CD4-positive, alpha-beta T cell treated with Interferon gamma for 1 hour (primary cell): Measurements from ENCODE around the gene EPN2.

ENCODE experiments used
- DNase-seq: peaks from one replicate; pipeline ENCODE4 v3.0.0-alpha.2; 2020

The EPN2 gene

DNA sequence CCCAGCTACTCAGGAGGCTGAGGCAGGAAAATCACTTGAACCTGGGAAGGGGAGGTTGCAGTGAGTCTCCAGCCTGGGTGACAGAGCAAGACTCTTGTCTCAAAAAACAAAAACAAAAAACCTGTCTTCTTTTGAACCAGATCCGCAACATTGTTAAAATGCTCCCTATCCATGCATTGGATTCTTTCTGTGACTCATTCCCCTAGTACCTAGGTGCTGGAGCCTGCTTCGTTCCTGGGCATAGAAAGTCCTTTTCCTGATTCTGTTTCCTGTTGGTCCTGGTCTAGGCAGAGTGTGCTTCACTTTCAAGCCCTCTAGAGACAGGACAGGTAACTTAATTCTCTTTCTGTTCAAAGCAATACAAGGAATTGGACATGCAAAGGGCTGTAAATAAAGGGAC is 5.2 kb downstream of the EPN2 start:
- DNase-seq: no peak

DNA sequence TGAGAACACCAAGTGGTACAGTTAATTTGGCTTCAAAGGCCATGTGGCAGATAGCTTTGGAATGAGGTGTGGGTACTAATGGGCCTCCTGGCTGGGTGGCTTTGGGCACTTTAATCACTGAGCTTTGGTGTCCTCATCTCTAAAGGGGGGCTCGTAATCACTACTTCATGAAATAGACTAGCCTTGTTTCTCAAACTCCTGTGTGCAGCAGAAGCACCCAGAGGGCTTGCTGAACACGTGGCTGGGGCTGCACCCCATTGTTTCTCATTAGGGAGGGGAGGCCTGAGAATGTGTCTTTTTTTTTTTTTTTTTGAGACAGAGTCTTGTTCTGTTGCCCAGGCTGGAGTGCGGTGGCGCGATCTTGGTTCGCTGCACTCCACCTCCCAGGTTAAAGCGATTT is 5.8 kb downstream of the EPN2 start:
- DNase-seq: no peak

DNA sequence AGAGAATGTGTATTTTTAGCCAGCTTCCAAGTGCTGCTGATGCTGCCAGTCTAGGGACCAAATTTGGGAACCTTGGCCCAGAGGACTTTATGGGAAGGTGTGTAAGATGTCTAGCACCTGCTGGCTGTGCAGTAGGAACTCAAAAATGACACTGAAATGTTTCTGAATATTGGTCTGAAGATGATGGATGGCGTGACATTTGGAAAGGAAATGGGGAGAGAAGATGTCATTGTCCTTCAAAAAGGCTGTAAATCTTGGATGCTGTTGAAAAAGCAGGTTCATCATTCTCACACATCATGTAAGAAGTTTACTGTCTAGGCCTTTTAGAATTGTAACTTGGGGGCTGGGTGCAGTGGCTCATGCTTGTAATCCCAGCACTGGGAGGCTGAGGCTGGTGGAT is 6.7 kb downstream of the EPN2 start:
- no peak for DNase-seq

DNA sequence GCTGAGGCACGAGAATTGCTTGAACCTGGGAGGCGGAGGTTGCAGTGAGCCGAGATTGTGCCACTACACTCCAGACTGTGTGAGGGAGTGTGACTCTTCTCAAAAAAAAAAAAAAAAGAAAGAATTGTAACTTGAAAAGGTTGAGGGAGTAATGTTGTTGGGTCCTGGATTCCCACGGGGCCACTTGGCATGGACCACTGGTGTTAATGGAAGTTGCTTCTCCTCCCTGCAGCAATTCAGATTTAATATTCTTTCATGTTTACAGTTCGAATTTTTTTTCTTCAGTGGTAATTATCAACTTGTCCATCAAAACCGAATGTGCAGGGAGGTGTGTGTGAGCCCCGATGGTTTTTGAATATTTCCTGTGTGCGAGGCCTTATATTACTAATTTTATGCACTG is 7.2 kb downstream of the EPN2 start:
- no peak for DNase-seq

DNA sequence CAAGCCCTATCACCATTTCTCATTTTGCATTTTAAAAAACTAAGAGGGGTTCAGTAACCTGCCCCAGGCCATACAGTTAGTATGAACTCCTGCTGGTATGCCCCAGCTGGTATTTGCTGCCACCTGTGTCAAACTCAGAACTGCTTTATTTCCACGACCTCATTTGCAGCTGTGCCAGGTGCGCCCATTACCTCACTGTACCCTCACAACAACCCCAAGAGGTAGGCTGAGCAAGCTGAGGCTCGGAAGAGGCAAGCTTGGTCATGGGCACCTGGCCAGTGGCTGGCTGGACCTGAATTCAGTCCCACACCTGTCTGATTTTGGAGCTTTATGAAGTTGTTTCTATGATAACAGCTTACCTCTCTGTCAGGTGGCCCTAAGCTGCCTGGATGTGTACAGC is 7.6 kb downstream of the EPN2 start:
- DNase-seq: no peak

DNA sequence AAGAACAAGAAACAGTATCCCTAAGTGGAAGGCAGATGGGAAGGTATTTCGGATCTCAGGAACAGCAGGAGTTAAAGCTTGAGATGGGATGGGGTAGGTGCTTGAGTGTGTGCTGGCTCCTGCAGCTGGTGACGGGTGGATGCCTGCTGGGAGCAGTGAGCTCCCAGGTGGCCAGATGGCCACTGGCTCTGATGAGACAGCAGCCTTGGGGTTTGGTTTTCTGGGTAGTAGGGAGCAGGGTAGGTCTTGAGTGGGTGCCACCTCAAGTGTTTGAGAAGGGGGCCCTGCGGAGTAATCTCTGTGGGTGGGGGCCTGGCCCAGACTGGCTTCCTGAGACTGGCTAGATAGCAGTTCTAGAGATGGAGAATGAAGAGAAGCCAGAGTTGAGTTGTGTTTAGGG is 10.3 kb downstream of the EPN2 start:
- DNase-seq: no peak

DNA sequence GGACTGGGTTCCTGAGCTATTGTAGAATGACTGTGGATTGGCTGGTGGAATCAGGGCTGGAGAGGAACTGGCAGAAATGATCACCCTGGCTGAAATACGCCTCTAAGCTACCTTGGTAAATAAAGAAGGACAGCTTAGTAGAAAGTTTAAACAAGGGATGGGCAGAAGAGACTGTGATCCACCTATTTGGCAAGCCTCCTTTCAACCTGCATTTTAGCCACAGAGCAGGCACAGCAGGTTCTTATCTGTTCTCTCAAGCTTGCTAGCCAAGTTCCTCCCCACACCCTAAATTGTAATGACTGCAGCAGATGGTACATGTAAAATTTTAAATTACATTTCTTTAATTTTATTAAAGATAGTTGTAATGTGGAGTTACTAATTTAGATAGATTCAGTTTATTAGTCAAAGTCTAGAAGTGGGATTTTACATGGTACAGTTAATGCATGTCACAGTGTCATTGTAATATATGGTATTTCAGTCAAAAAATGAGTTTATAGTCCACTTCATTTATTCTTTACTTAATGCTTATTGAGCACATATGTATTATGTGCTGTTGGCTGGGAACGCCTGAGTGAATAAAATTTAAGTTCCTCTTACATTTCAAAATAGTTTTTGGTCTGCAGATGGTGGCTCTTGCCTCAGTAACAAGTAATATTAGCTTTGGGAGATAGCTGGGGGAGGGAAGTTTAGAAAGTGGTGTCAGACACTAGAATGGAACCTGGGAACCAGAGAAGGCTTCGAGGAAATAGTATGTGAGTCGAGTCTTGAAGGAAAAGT is 11.2 kb downstream of the EPN2 start:
- no peak for DNase-seq

DNA sequence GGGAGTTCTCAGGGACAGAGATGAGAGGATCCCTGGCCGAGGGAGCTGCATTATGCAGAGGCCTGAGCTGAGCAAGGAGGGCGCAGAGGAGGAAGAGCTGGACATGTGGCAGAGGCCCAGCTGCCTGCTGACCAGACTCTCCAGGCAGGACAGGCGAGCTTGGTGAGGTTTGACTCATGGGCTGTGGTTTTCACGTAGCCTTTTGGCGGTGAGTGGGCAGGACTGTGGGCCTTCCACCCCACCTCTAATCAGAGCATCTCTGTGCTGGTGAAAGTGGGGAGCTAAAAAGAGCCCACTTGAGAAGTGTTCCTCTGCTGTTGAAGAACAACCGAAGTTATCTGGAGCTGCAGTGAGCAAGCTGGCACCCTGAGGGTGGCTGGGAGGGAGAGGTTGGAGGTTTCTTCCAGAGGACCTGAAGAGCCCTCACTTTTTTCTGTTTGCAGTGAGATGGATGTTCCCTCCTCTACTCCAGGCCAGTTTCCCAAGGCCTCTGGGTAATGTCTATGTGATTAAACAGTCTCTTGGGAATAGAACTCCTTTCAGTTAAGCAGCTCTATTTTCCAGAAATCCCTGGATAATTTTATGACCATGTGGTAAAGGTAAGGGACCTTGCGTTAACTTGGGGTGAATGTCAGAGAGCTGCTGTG is 11.9 kb downstream of the EPN2 start:
- no peak for DNase-seq

DNA sequence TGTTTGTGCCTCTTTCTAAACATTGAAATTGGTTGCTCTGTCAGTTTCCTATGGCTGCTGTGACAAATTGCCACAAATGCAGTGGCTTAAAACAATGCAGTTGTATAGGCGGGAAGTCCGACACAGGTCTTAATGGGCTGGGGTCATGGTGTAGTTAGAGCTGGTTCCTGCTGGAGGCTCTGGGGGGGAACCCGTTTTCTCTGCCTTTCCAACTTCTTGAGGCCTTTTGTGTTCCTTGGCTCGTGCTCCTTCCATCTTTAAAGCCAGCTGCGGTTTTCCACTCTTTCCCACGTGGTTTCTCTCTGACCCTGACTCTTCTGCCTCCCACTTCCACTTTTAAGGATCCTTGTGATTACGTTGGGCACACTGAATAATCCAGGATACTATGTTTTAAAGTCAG is 12.5 kb downstream of the EPN2 start:
- DNase-seq: no peak

DNA sequence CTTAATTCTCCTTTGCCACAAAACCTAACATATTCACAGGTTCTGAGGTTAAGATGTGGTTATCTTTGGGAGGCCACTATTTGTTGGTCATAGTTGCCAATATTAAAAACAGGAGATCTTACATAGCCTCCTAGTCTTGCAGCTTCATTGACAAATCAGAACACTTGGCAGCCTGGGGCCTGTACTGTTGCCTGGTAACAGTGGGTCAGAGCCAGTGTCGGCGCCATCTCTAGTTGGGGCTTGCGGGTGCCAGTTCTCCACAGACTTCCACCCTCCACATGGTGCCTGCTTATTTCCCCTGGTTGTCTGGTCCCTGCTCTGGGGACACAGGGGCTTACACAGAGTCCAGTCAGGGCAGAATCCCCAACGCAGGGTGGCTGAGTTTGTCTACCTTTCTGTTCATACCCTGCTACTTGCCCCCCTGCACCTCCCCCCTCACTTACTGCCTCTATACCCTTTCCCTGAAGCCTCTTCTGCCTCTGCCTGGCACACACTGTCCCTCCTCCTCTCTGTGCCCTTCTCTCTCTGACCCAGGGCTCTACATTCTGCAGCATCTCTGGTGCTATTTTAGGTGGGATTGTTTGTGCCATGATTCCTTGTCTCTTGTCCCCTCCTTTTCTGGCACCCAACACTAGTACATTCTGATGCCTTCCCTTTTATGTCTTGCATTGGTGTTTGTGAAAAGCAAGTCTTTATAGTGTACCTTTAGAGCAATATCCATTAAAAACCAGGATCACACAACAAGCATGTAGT is 13.4 kb downstream of the EPN2 start:
- DNase-seq: no peak

DNA sequence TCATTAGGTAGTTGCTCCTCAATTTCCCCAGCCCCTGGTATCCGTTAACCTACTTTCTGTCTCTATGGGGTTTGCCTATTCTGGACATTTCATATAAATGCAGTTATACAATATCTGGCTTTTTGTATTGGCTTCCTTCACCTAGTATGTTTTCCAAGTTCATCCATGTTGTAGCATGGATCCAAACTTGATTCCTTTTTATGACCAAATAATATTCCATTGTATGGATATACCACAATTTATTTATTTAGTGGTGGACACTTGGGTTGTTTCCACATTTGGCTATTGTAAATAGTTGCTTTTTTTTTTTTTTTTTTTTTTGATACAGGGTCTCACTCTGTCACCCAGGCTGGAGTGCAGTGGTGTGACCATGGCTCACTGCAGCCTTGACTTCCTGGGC is 15.9 kb downstream of the EPN2 start:
- DNase-seq: no peak

DNA sequence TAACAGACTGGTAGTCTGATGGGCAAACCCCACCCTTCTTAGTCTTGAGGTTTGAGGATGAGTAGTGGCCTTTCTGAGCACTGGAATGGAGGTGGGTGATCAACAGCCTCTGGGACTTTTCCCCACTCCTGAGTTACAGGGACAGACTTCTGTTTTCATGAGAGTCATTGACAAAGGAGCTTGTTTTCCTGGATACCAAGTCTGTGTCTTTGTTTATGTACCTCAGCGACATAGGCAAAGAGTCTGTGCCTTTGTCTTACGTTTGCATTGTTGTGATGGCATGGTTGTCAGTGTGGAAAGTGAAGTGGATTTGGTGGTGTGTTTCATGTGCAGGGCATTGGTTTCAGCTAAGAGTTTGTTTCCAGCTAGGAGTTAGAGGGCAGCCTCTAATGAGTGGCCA is 17.5 kb downstream of the EPN2 start:
- no peak for DNase-seq

DNA sequence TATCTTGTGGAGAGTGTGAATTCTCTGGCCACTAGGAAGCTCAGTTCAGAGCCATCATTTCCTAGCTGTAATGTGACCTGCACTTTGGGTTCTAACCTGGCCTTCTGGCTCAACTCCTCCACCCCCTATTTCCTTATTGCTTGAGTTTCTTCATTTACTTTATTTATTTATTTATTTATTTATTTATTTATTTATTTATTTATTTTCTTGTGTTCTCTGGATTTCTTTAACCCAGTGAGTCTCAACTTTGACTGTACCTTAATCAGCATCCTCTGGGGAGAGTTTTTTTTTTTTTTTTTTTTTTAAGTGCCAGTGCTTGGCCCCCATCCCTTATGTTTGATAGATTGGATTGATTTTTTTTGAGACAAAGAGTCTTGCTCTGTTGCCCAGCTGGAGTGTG is 18.1 kb downstream of the EPN2 start:
- no peak for DNase-seq

DNA sequence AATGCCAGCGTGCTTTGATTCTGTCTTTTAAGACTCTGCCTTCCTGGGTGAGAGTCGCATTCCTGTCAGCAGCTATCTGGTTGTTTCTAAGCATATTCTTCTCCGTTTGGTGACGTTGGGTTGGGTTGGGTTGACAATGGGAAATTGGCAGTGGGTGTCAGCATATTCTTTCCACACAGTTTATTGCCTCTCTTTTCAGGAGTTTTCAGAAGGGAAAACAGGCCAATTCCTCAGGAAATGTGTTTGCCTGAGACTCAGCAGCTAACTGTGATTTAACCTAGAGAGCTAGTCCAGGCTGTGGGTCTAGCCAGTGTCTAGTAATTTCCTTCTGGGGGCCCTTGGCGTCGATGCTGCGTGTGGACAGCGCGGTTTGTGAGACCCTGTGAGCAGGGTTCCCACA is 21.2 kb downstream of the EPN2 start:
- no peak for DNase-seq

DNA sequence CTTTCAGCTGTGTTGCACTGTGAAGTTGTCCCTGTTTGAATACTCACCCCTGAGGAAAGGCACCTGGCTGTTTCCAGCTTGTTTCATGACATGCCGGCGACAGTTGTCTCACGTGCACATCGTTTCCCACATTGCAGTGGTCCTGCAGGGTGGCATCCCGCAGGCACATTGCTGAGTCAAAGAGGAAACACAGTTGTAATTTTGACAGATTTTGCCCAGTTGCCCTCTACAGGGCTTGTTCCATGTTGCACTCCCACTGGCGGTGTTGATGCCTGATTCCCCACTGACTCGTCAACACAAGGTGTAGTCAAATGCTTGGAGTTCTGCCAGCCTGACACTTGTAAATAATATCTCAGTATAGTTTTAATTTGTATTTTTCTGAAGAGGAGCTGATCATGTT is 23.8 kb downstream of the EPN2 start:
- DNase-seq: no peak

DNA sequence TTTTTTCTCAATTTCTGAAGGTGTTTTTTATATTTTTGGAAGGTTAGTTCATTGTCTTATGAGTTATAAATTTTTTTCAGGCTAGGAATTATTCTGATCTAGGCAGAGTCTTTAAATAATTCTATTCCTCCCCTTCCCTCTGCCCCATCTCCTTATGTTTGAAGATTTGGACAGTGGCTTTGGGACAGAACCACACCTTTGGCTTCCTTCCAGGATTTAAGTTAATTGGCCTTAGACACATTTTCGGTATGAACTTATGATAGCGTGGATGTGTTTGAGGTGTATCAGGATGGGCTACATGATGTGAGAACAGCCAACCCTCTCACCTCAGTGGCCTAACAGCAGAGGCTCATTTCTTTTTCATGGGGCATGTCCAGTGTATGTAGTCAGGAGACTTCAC is 24.3 kb downstream of the EPN2 start:
- no peak for DNase-seq

DNA sequence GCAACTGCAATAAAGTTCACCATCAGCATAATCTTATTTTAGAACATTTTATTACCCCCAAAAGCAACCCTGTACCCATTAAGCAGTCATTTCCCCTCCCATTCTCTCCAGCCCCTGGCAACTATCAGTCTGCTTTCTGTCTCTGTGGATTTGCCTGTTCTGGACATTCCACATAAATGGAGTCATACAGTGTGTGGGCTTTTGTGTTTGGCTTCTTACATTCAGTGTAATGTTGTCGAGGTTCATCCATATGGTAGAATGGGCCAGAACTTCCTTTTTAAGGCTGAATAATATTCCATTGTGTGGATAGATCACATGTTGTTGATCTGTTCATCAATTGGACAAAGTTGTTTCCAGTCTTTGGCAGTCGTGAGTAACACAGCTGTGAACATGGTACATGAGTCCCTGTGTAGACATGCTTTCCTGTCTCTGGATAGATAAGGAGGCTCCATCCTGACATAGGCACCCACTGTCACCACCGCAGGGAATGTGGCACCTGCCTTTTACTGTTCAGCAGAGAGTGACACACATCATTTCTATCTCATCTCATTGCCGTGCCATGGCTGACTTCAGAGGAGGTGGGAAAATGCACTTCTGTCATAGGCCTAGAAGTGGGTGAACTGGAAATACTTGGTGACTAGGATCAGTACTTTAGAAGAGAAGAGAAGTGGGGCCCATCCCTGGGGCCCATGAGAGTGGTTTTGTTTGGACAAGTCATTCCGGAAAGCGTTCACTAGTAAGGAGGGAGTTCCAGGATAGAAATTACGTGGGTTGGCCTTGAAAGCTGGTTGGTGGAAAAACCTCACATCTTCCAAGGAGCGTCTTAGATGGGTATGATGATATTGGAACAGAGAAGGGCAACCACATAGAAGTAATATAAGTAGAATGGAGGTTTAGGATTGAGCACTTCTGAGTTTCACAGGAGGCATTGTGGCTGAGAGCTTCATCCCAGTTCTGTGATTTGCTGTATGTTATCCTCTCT is 25.8 kb downstream of the EPN2 start:
- no peak for DNase-seq

DNA sequence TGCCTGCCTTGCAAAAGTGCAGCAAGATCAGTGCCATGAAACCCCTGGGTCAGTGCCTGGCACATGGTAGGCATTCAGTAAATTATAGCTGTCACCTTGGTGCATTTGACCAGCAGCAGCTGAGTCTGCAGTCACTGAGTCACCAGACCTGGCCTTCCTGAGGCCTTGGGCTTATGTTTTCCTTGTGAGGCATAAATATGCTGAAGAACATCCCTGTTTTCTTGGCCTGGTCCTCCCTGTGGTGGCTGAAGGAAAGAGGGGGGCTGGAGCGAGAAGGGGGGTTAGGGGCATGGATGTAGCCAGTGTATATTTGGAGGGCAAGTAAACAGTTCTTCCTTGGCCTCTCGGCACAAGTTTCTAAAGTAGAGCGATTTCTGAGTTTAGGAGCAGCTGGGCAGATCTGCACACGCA is 26.5 kb downstream of the EPN2 start:
- DNase-seq: no peak

DNA sequence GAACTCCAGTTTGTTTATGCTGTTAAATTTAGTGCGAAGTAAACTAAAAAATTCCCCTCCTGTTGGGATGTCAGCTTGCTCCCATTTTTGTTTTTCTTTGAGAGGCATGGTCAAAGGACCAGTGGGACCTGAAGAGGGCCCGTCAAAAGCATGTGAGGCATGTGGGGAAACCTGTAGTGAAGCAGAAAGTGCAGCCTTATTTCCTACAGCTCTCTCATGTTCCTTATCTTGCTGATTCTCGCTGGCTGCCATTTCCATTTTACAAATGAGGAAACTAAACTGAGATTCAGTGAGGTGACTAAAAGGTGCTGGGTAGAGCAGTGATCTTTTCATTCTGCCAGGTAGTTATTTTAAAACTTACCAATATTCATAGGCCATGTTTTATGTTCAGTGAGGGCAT is 27.1 kb downstream of the EPN2 start:
- no peak for DNase-seq

DNA sequence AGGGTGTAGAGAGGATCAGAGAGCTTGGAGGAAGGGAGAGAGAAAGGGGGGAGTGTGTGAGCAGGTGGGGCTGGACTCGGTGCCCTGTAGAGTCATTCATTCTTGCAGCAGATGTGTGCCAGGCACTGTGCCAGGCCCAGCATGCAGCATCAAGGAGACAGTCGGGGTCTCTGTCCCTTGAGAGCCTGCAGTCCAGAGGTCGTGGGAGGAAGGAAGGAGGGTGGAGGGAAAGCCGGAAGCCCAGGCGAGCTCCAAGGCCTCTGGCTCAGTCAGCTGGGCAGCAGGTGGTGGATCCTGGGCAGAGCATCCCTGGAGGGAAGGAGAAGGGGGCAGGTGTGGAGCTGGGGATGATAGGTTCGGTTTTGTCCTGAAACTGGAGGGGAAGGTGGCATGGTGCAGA is 27.5 kb downstream of the EPN2 start:
- no peak for DNase-seq

DNA sequence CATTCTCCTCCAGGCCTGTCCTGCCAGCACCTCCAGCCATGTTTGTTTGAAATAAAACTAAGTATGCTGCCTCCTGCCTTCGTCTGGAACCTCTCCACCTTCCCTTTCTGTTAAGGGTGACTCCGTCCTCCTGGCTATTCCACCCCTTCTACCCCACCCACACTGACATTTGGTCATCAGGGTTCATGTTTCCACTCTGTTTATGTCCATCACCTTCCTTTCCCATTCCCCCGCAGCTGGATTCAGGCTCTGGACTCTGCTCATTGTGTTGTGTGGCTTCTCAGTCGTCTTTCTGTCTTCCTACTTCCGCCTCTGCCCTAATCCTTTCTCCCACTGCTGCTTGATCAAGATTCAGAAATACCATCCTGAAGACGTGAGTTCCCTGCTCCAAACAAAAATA is 28.6 kb downstream of the EPN2 start:
- DNase-seq: no peak

DNA sequence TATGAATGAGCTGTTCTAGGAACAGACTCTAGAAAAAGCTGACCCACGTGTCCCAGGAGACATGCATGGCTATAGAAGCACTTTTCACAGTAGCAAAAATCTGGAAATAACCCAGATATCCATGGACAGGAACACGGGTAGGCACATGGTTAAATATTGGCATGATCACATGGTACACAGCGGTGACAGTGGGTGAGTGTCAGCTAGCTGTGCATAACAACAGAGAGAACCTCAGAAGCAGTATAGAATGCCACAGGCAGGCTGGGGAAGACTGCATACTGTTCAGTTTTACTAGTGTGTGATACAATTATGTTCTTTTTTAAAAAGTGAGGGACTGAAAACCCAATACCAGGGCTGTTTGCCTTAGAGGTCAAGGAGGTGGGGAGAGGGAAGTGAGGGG is 31.4 kb downstream of the EPN2 start:
- DNase-seq: no peak

DNA sequence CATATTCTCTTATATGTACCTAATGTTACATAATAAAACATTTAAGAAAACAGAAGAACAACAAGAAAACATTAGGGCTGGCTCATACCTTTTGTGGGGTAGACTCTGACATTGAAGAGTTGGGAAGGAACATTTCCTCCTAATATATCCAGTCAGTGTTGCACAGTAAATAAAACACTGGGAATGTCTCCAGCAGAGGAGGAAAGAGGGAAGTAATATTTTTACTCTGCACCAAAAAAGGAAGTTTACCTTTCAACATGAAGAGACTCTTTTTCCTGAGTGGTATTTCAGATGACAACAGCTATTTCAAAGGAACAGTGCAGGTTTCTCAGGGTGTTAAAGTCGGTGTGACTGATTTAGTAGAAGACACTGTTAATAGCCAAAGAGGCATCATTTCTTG is 31.9 kb downstream of the EPN2 start:
- DNase-seq: no peak
